HG02885 (cell line): ENCODE results near the gene TTC6.

Experiments used
- ATAC-seq: cut with Tn5 transposase; IDR thresholded peaks from one replicate; pipeline ENCODE4 v1.9.1; 2021; ENCODE audit warnings: mild to moderate bottlenecking; ENCODE audit not compliant: unreplicated experiment, poor library complexity

TTC6 gene

DNA sequence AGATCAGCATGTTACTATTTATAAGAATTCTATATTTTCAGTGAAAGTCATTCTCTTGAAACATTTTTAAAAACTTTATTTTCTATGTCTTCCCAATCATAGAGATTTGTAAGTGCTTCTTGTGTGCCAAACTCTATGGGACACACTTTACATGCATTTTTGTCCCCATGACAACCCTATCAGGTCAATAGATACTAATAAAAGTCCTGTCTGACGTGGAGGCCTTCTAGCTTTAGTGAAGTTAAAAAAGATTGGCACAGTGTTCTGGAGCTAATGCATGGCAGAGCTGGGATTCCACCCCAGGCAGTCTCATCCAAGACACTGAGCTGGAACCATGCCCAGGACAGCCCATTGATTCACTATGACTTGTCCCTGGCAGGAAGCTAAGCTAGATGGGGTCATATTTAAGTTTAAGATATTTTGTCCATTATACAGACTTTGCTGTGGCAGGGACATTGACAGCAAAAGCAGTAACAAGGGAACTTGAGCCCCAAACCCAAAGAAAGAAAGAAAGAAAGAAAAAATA lies 28.1 kb downstream of the TTC6 start:
- no peak for ATAC-seq

DNA sequence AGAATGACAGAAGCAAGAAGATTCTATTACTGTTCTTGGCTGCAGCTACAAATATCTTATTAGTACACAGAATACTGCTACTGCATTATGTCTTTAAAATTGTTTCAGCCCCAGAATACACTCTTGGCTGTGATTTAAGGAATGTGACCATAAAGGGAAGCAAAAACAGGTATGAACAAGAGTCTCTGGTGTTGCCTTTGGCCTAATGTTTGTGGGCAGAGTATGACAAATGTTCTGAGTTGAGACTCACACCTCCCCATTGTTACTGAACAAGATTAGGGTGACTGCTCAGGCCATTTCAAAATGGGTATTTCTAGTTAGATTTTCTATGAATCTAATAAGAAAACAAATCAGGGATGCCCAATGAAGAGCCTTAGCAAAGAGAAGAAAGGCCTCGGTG lies 28.5 kb downstream of the TTC6 start:
- ATAC-seq, result no peak

DNA sequence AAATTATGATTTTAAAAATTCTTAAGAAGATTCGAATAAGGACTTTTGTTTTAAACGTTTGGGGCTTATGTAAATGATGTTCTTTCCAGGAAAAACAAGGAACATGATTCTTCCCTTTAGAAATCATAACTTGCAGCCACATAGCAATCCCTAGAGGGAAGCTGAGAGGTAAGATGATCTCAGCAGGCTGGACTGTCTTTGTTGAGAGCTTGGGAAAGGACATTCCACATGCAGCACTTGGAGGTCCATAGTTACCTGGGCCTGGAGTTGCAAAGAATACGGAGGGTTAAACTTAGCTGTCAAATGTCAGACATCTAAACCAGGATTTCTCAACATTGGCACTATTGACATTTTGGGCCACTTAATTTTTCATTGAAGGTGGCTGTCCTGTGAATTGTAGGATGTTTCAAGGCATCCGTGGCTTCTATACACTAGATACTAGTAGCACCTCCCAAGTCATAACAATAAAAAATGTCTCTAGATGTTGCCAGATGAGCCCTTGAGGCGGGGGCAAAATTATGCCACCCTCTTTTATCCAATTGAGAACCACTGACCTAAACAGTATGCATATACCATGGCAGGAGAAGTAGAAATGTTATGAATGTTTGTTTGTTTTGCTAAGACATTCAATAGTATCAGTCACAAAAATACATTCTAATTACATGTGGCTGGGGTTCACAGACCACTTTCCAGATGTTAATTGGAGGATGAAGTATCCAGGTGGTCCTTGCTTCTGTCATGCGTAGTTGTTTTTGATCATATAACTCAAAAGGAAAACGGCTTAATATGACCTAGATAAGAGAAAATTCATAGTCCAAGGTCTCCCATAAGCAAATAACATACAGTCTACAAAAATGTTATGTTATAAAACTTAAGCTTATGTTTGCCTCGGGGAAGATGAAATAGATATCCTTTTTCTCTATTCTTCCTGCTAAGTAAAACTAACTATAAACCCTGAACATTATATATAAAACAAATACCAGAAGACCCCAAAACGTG lies 30.5 kb downstream of the TTC6 start:
- ATAC-seq, result no peak

DNA sequence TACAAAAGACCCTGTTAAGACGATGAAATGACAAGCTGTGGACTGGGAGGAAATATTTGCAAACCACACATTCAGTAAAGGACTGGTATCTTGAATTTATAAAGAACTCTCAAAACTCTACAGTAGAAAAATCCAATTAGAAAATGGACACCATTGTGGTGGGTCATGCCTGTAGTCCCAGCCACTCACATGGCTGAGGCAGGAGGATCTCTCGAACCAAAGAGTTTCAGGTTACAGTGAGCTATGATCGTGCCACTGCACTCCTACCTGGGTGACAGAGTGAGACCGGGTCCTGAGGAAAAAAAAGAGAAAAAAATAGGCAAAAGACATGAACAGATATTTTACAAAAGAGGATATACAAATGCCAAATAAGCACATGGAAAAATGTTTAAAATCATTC lies 41.9 kb downstream of the TTC6 start:
- ATAC-seq, result no peak

DNA sequence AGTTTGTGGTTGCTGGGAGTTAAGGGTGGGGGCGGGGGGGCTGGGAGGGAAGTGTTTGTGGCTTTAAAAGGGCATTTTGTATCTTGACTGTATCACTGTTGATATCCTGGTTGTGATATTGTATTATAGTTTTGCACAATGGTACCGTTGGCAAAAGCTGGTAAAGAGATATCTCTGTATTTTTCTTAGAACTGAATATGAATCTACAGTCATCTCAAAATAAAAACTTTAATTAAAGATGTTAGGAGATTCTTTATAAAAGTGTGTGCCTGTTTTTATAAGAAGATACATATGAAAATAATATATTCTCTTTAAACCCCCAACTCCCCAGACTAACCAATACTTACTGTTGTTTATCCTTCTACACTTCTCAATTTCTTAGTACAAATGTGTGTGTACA lies 43.2 kb downstream of the TTC6 start:
- ATAC-seq, result no peak

DNA sequence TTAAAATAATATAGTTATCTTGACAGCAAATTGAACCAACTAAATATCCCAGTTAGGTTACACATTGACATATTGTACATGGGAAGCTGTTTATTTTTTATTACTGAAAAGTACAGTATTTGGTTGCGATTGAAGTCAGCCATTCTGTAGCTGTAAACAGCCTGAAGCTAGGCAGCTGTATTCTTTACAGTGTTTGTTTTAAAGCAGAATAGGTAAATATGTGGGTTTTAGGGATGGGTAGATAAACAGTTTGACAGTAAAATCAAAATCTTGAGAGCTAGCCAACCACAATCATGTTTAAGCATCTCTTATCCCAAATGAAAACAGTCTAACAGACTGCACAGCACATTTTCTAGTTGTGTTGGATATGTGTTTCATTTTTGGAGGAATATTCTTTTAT lies 45.7 kb downstream of the TTC6 start:
- no peak for ATAC-seq

DNA sequence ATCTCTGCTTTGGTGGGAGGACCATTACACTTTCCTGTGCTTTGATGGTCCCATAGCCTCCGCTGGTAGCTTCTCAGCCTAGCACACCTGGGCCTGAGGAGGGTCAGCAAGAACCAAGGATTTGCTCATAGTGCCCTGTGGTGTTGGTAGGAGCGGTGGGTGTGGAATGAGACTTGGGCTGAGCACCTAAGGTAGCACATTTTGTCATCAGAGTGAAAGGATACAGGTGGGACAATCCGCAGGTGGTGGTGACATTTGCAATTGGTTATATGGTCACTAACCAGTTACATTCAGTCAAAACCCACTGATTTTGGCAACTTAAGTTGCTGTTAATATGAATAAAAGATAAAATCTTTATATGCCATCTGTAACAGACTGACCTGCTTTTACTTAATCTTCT lies 46.7 kb downstream of the TTC6 start:
- ATAC-seq, result no peak

DNA sequence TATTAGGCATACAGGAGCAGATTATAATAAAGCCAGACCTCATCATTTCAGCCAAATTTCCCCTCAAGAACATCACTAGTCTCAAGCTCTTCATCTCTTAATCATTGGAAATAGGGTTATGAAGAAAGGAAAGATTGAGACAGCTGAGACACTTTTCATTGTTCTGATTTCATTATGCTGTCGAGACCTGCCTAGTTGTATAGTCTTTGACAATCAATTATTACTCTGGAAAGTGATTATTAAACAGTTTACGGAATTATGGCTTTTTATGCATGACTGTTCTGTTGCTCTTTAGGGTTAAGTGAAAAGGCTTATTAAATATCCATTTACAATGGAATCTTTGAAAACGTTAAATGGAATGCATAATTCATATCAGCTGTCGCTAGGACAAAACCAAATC lies 48.3 kb downstream of the TTC6 start:
- ATAC-seq, result no peak
